Activated naive CD4-positive, alpha-beta T cell treated with Interleukin-2 at 50 U/mL for 16 hours (primary cell): ENCODE results near the gene TYMP.
"Not testable (repeated sequence)": the region's sequence is repeated elsewhere in the genome, so short reads cannot be mapped to it uniquely, and the experiment has no call there.

Source experiments
- DNase-seq: peaks from one replicate; pipeline ENCODE4 v3.0.0-alpha.2; 2020

The TYMP gene

GRCh38 chr22:50562523-50563412, 33.0 kb upstream of the TYMP start, which contains the start of gene SYCE3:
TSS of gene SYCE3 (minus strand) at chr22:50562919. CDS start at chr22:50556405, 6,514 bp downstream.
- peak; percentile 97 for DNase-seq

GRCh38 chr22:50561401-50562358, 31.9 kb upstream of the TYMP start:
- DNase-seq, result no peak

- DNase-seq, result no peak
These were observed 30.2 kb upstream of the TYMP start for GRCh38 chr22:50560034-50560433.

- no peak for DNase-seq
These were observed 26.9 kb upstream of the TYMP start for GRCh38 chr22:50556703-50557102.

GRCh38 chr22:50553310-50553709, 23.5 kb upstream of the TYMP start:
- DNase-seq, result no peak

GRCh38 chr22:50551160-50551752, 21.4 kb upstream of the TYMP start:
- no peak for DNase-seq

- DNase-seq, result no peak
These were observed 20.6 kb upstream of the TYMP start for GRCh38 chr22:50550395-50550794.

GRCh38 chr22:50548921-50549790, 19.3 kb upstream of the TYMP start:
- DNase-seq, result no peak

- DNase-seq, result peak; percentile 66
These were observed 18.5 kb upstream of the TYMP start for GRCh38 chr22:50548040-50548920.

- DNase-seq, result no peak
These were observed 17.6 kb upstream of the TYMP start for GRCh38 chr22:50547263-50547985.

- no peak for DNase-seq
These were observed 16.8 kb upstream of the TYMP start for GRCh38 chr22:50546326-50547262.

- DNase-seq, result peak; percentile 47
These were observed 15.9 kb upstream of the TYMP start, which contains the start of gene KLHDC7B for GRCh38 chr22:50545522-50546325. TSS of gene KLHDC7B (plus strand) at chr22:50545899. CDS start at chr22:50546244, 345 bp downstream.

- no peak for DNase-seq
These were observed 15.0 kb upstream of the TYMP start for GRCh38 chr22:50544746-50545253.

- peak; percentile 86 for DNase-seq
These were observed 14.4 kb upstream of the TYMP start for GRCh38 chr22:50544078-50544745.

GRCh38 chr22:50542416-50542927, 12.7 kb upstream of the TYMP start:
- peak; percentile 35 for DNase-seq

GRCh38 chr22:50541667-50542026, 11.8 kb upstream of the TYMP start:
- not testable (repeated sequence) for DNase-seq

- DNase-seq, result no peak
These were observed 10.6 kb upstream of the TYMP start for GRCh38 chr22:50540381-50540780.
